ENCODE data around the gene NT5DC4. TPM values are rescaled to one million over a fixed set of nuclear protein-coding genes. Genes with fewer than 3 reads are reported as not detected.

NT5DC4 gene
- polyA plus RNA-seq, 1 of the 3 experiments (the other 2 are of a cell fraction), result not detected

DNA sequence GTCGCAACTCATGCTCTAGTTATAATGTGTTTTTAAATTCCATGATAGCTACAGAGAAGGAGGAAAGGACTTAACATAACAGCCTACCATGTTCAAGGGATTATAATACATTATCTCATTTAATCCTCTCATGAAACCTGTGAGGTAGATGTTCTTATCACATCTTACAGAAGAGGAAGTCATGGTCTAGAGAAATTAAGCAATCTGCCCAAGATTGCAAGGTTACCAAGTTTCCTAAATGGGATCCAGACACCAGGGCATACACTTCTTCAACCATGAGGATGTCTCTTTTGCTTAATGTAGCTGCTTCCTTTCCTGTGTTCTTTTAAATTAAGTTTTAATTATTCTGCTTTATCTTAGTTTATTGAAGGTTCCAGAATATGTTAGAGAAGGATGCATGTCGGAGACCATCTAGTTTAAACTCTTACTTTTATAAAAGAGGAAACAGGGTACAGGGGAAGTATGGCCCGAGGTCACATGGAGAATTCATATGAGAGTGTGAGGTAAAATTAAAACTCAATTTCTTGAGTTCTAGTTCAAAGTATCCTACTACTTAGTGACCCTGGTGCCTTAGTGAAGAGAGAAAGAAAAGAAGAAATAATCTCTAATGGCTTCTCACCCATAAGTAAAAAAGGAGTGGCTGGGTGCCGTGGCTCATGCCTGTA, 67.0 kb downstream of the NT5DC4 start:
- Histone ChIP-seq H2AFZ (ENCODE audit: low read depth) (no peak overlapping the region), H3K4me2 (no peak overlapping the region), H3K27me3 (ENCODE audit: insufficient read depth) (no peaks in the 10 kb centered on the region), H3K36me3 (replicated peaks in 1 of 2; ENCODE audit: control insufficient read depth in 1 of 2, insufficient read depth in 2 of 2, low read length in 1 of 2) (no peaks in the 10 kb centered on the region), H4K20me1 (ENCODE audit: insufficient read depth) (no peaks in the 10 kb centered on the region), H3K4me1 (ENCODE audit: control insufficient read depth in 1 of 2, insufficient read depth in 2 of 2, low read depth in 1 of 2, low read length in 1 of 2) (no peaks in the 10 kb centered on the region), H3F3A (replicated peaks; ENCODE audit: insufficient read depth) (no peaks in the 10 kb centered on the region), H3K9me2 (no peaks in the 10 kb centered on the region), H3K9ac (no peak overlapping the region), H3K79me2 (ENCODE audit: insufficient read depth) (no peaks in the 10 kb centered on the region), H3K27ac (ENCODE audit: low read depth in 2 of 2, low read length in 1 of 2) (no peak overlapping the region), H3K9me3 (no peaks in the 10 kb centered on the region), H3K4me3 (ENCODE audit: low read depth in 2 of 2, low read length in 1 of 2) (no peak overlapping the region)
- 57% methylated on average over 4 of the region's 4 CpGs for WGBS (ENCODE audit: low lambda C conversion rate)
- ChIA-PET CTCF (no interaction called here), POLR2A (no interaction called here)
- TF ChIP-seq GATA2 (CRISPR knock-in tag; IDR thresholded peaks at IDR 0.05) (no peak), RCOR1 (IDR thresholded peaks at IDR 0.05; ENCODE audit: low read length) (no peak), CTCF (IDR thresholded peaks at IDR 0.05) (no peak), SIN3A (IDR thresholded peaks at IDR 0.05; ENCODE audit: borderline replicate concordance, low read depth, low read length) (no peak), POLR2AphosphoS5 (IDR thresholded peaks at IDR 0.05; ENCODE audit: low read depth, low read length) (no peak), RXRA (IDR thresholded peaks at IDR 0.05; ENCODE audit: borderline replicate concordance, low read depth) (no peak), CHD2 (IDR thresholded peaks at IDR 0.05; ENCODE audit: low read length, partially characterized antibody) (no peak), USF1 (IDR thresholded peaks at IDR 0.05; ENCODE audit: borderline replicate concordance, low read depth) (no peak), RFX5 (IDR thresholded peaks at IDR 0.05; ENCODE audit: low read length) (no peak), NRF1 (IDR thresholded peaks at IDR 0.05; ENCODE audit: low read depth, low read length) (no peak), MAX (IDR thresholded peaks at IDR 0.05; ENCODE audit: low read depth) (no peak), TAF1 (IDR thresholded peaks at IDR 0.05; ENCODE audit: borderline replicate concordance, low read depth, low read length) (no peak), JUND (IDR thresholded peaks at IDR 0.05) (no peak), PBX3 (IDR thresholded peaks at IDR 0.05) (no peak)
- no peak for DNase-seq

DNA sequence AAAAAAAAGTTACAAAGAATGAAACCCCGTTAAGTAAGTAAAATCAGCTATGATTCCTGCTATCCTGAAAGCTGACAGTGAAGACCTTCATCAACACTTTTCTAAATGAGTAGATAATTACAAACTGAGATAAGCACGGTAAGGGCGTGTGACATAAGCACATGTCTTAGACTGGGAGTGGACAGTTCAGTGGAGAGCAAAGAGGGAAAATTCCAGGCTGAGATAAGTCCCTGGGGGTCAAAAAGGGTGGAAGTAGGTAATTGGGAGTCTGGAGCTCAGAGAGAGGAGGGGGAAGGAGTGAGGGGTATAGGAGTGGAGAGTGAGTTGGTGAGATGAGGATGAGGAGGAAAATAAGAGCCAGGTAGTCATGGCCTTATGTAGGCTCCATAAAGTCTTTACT, 67.8 kb downstream of the NT5DC4 start:
- Histone ChIP-seq H3K79me2 (ENCODE audit: insufficient read depth) (no peaks in the 10 kb centered on the region), H3K4me3 (ENCODE audit: low read depth in 2 of 2, low read length in 1 of 2) (no peak overlapping the region), H3F3A (replicated peaks; ENCODE audit: insufficient read depth) (peaks cover under 1% of the 10 kb centered on the region), H3K4me1 (ENCODE audit: control insufficient read depth in 1 of 2, insufficient read depth in 2 of 2, low read depth in 1 of 2, low read length in 1 of 2) (no peaks in the 10 kb centered on the region), H3K9me3 (no peaks in the 10 kb centered on the region), H3K9ac (no peak overlapping the region), H3K27me3 (ENCODE audit: insufficient read depth) (no peaks in the 10 kb centered on the region), H4K20me1 (ENCODE audit: insufficient read depth) (no peaks in the 10 kb centered on the region), H3K9me2 (no peaks in the 10 kb centered on the region), H3K36me3 (replicated peaks in 1 of 2; ENCODE audit: control insufficient read depth in 1 of 2, insufficient read depth in 2 of 2, low read length in 1 of 2) (no peaks in the 10 kb centered on the region), H2AFZ (ENCODE audit: low read depth) (no peak overlapping the region), H3K27ac (ENCODE audit: low read depth in 2 of 2, low read length in 1 of 2) (no peak overlapping the region), H3K4me2 (no peak overlapping the region)
- DNase-seq, result no peak
- POLR2A ChIA-PET, result interaction anchor here (0.5 kb wide), 1 partner anchor 8 kb away, joined by 3 read pairs; no protein-coding TSS in a partner anchor
- CTCF ChIA-PET, result no interaction called here
- WGBS (ENCODE audit: low lambda C conversion rate), result 39% methylated on average over 3 of the region's 3 CpGs
- no peak for TF ChIP-seq GATA2 (CRISPR knock-in tag; IDR thresholded peaks at IDR 0.05)
- no peak for TF ChIP-seq FOXJ3 (CRISPR knock-in tag; IDR thresholded peaks at IDR 0.05)
- no peak for TF ChIP-seq FOXM1 (IDR thresholded peaks at IDR 0.05; ENCODE audit: low read depth)
- no peak for TF ChIP-seq FOSL2 (IDR thresholded peaks at IDR 0.05; ENCODE audit: borderline replicate concordance, low read depth)
- TF ChIP-seq MAX (IDR thresholded peaks at IDR 0.05; ENCODE audit: low read depth), result no peak
- TF ChIP-seq MEF2A (IDR thresholded peaks at IDR 0.05; ENCODE audit: borderline replicate concordance, low read depth), result no peak
- no peak for TF ChIP-seq RXRA (IDR thresholded peaks at IDR 0.05; ENCODE audit: borderline replicate concordance, low read depth)
- TF ChIP-seq MXI1 (IDR thresholded peaks at IDR 0.05; ENCODE audit: low read depth, low read length), result no peak
- no peak for TF ChIP-seq RCOR1 (IDR thresholded peaks at IDR 0.05; ENCODE audit: low read length)
